ENCODE measurements around the gene SEL1L2. TPM values are rescaled to one million over a fixed set of nuclear protein-coding genes. Genes with fewer than 3 reads are reported as not detected.
A peak's percentile ranks its signal among the peaks of the same experiment; 100 is the strongest.

SEL1L2 gene
- total RNA-seq, 1 experiment from 2014 or later: not detected

DNA sequence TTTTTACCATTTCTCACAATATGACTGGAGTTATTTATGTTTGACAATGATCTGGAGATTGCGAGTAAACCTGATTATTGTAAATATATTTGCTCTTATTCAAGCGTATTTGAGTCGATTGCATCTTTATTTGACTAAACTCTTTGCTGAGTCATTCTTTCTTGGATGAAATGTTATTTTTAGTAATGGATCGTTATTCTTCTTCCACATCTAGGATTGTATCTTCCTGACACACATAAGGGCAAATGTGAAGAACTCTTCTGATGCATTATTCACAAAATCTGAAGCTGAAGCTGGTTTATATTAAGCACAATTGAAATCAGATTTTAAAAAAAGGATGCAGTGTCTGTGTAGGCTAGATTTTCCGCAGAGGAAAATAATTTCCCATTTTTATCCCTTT, 68.2 kb downstream of the SEL1L2 start:
- DNase-seq (ENCODE audit: low spot score) (no peak), ATAC-seq (no peak)
- Mint-ChIP-seq H3K36me3 (no peaks in the 10 kb centered on the region), H3K27ac (no peak overlapping the region), H3K27me3 (ENCODE audit: low read depth) (no peaks in the 10 kb centered on the region), H3K9me3 (no peaks in the 10 kb centered on the region), H3K4me3 (no peak overlapping the region), H3K4me1 (peaks cover 2% of the 10 kb centered on the region; the same call in 1 of the 2 replicates)
- CTCF ChIA-PET: no interaction called here
- POLR2A ChIA-PET: no interaction called here
- TF ChIP-seq ERG (CRISPR knock-in tag; IDR thresholded peaks at IDR 0.05) (no peak), OVOL2 (CRISPR knock-in tag; IDR thresholded peaks at IDR 0.05; ENCODE audit: borderline replicate concordance) (no peak), ZNF263 (CRISPR knock-in tag; IDR thresholded peaks at IDR 0.05; ENCODE audit: low read depth) (no peak), ZNF317 (CRISPR knock-in tag; IDR thresholded peaks at IDR 0.05; ENCODE audit: borderline replicate concordance, low read depth) (no peak), E2F4 (CRISPR knock-in tag; IDR thresholded peaks at IDR 0.05; ENCODE audit: borderline replicate concordance, low read depth) (no peak), NFE2L1 (CRISPR knock-in tag; IDR thresholded peaks at IDR 0.05) (no peak), ZNF423 (CRISPR knock-in tag; IDR thresholded peaks at IDR 0.05) (no peak), USF2 (CRISPR knock-in tag; IDR thresholded peaks at IDR 0.05) (no peak), AR (CRISPR knock-in tag; IDR thresholded peaks at IDR 0.05) (no peak), EMX1 (CRISPR knock-in tag; IDR thresholded peaks at IDR 0.05) (no peak), CDX4 (CRISPR knock-in tag; IDR thresholded peaks at IDR 0.05; ENCODE audit: borderline replicate concordance) (no peak), TEAD1 (CRISPR knock-in tag; IDR thresholded peaks at IDR 0.05) (no peak), CREB1 (CRISPR knock-in tag; IDR thresholded peaks at IDR 0.05) (no peak), ATF1 (CRISPR knock-in tag; IDR thresholded peaks at IDR 0.05) (no peak)

- Mint-ChIP-seq H3K4me3 (no peak overlapping the region), H3K27ac (no peak overlapping the region), H3K9me3 (no peaks in the 10 kb centered on the region), H3K27me3 (ENCODE audit: low read depth) (no peaks in the 10 kb centered on the region), H3K36me3 (no peaks in the 10 kb centered on the region), H3K4me1 (no peaks in the 10 kb centered on the region)
- ATAC-seq: peak; percentile 74
- ChIA-PET CTCF (no interaction called here), POLR2A (no interaction called here)
- no peak for TF ChIP-seq AR (CRISPR knock-in tag; IDR thresholded peaks at IDR 0.05)
- peak; percentile 46; the same call in 1 of the 2 replicates for TF ChIP-seq USF2 (CRISPR knock-in tag; IDR thresholded peaks at IDR 0.05)
- no peak for DNase-seq (ENCODE audit: low spot score)
Measured at GRCh38 chr20:13915284-13915683, 75.1 kb downstream of the SEL1L2 start.

Measured in WTC11 (cell line).